Activated naive CD4-positive, alpha-beta T cell treated with anti-CD3 and anti-CD28 coated beads for 36 hours (primary cell): ENCODE measurements around the gene DHRS11. TPM values are rescaled to one million over a fixed set of nuclear protein-coding genes. Genes with fewer than 3 reads are reported as not detected.

Source experiments
- CTCF ChIA-PET: fragments of 350-600 bp; sonication (Branson Sonifier 250); formaldehyde crosslinking; loops from one replicate; lab custom pipeline; 2021; ENCODE audit warnings: antibody characterized with exemption; lab: Charles Lee
- DNase-seq: peaks from one replicate; pipeline ENCODE4 v3.0.0-alpha.2; 2020
- H3K27ac Mint-ChIP-seq: one replicate; pipeline ENCODE4 v1.8.0; 2021; ENCODE audit warnings: mild to moderate bottlenecking, mixed read lengths
- H3K27me3 Mint-ChIP-seq: one replicate; pipeline ENCODE4 v1.8.0; 2021; ENCODE audit warnings: low read depth, mixed read lengths
- H3K36me3 Mint-ChIP-seq: one replicate; pipeline ENCODE4 v1.8.0; 2021; ENCODE audit warnings: low read depth, mixed read lengths
- H3K4me1 Mint-ChIP-seq: one replicate; pipeline ENCODE4 v1.8.0; 2021; ENCODE audit warnings: low read depth, mixed read lengths
- H3K4me3 Mint-ChIP-seq: one replicate; pipeline ENCODE4 v1.8.0; 2021; ENCODE audit warnings: mild to moderate bottlenecking, moderate library complexity, mixed read lengths
- H3K9me3 Mint-ChIP-seq: one replicate; pipeline ENCODE4 v1.8.0; 2021; ENCODE audit warnings: mixed read lengths
- intact Hi-C: fragments of 100-400 bp; cut with micrococcal nuclease; formaldehyde crosslinking; loops from one replicate; pipeline ENCODE4 v1.15.1; 2023
- total RNA-seq, 2 experiments: library from RNA; stranded (reverse); gene quantifications; one replicate each; pipeline ENCODE4 v1.2.3, GENCODE V29; 2021

DHRS11 gene
- total RNA-seq, 2 experiments from 2014 or later: 8.4 to 9.8 TPM

GRCh38 chr17:36553459-36553858 lies 38.2 kb upstream of the DHRS11 start:
- peaks cover 35% of the 10 kb centered on the region for H3K36me3 Mint-ChIP-seq
- no peaks in the 10 kb centered on the region for H3K9me3 Mint-ChIP-seq
- CTCF ChIA-PET: no interaction called here
- H3K27me3 Mint-ChIP-seq: no peaks in the 10 kb centered on the region
- intact Hi-C loops: loop anchor here (5.0 kb wide), 1 partner anchor 879 kb away; no protein-coding TSS in a partner anchor
- H3K4me1 Mint-ChIP-seq: peaks cover 55% of the 10 kb centered on the region
- peak overlapping the region; percentile 48 for H3K27ac Mint-ChIP-seq
- DNase-seq: no peak
- H3K4me3 Mint-ChIP-seq: peak overlapping the region; percentile 41

- H3K4me3 Mint-ChIP-seq: no peak overlapping the region
- H3K27me3 Mint-ChIP-seq: no peaks in the 10 kb centered on the region
- no peaks in the 10 kb centered on the region for H3K9me3 Mint-ChIP-seq
- CTCF ChIA-PET: interaction anchor here (0.6 kb wide), 2 partner anchors 30 to 873 kb away, joined by 3 read pairs; no protein-coding TSS in a partner anchor
- H3K36me3 Mint-ChIP-seq: peaks cover 37% of the 10 kb centered on the region
- peaks cover 25% of the 10 kb centered on the region for H3K4me1 Mint-ChIP-seq
- intact Hi-C loops: no loop called here
- no peak for DNase-seq
- no peak overlapping the region for H3K27ac Mint-ChIP-seq
Measured at GRCh38 chr17:36566081-36566480, 25.6 kb upstream of the DHRS11 start.

GRCh38 chr17:36575028-36575427 lies 16.7 kb upstream of the DHRS11 start:
- peaks cover 25% of the 10 kb centered on the region for H3K36me3 Mint-ChIP-seq
- DNase-seq: no peak
- no peak overlapping the region for H3K27ac Mint-ChIP-seq
- intact Hi-C loops: no loop called here
- H3K4me3 Mint-ChIP-seq: no peak overlapping the region
- H3K9me3 Mint-ChIP-seq: no peaks in the 10 kb centered on the region
- CTCF ChIA-PET: no interaction called here
- peaks cover 11% of the 10 kb centered on the region for H3K4me1 Mint-ChIP-seq
- no peaks in the 10 kb centered on the region for H3K27me3 Mint-ChIP-seq

GRCh38 chr17:36576793-36577192 lies 14.9 kb upstream of the DHRS11 start:
- Mint-ChIP-seq H3K4me3 (no peak overlapping the region), H3K9me3 (no peaks in the 10 kb centered on the region), H3K27ac (no peak overlapping the region), H3K27me3 (no peaks in the 10 kb centered on the region), H3K4me1 (peaks cover 11% of the 10 kb centered on the region), H3K36me3 (peaks cover 30% of the 10 kb centered on the region)
- intact Hi-C loops: no loop called here
- no peak for DNase-seq
- CTCF ChIA-PET: interaction anchor here (1.0 kb wide), 2 partner anchors 13 to 19 kb away, joined by 3 read pairs; no protein-coding TSS in a partner anchor

- intact Hi-C loops: no loop called here
- CTCF ChIA-PET: no interaction called here
- DNase-seq: no peak
- H3K9me3 Mint-ChIP-seq: no peaks in the 10 kb centered on the region
- peaks cover 27% of the 10 kb centered on the region for H3K36me3 Mint-ChIP-seq
- H3K4me1 Mint-ChIP-seq: peaks cover 5% of the 10 kb centered on the region
- no peaks in the 10 kb centered on the region for H3K27me3 Mint-ChIP-seq
- H3K27ac Mint-ChIP-seq: no peak overlapping the region
- no peak overlapping the region for H3K4me3 Mint-ChIP-seq
Measured at GRCh38 chr17:36578671-36579070, 13.0 kb upstream of the DHRS11 start.

- Mint-ChIP-seq H3K27me3 (no peaks in the 10 kb centered on the region), H3K4me3 (no peak overlapping the region), H3K27ac (no peak overlapping the region), H3K36me3 (peaks cover 30% of the 10 kb centered on the region), H3K9me3 (no peaks in the 10 kb centered on the region), H3K4me1 (no peaks in the 10 kb centered on the region)
- DNase-seq: no peak
- CTCF ChIA-PET: interaction anchor here (1.2 kb wide), 1 partner anchor 10 kb away, joined by 4 read pairs; no protein-coding TSS in a partner anchor
- intact Hi-C loops: no loop called here
Measured at GRCh38 chr17:36583787-36584186, 7.9 kb upstream of the DHRS11 start.

GRCh38 chr17:36586138-36586537 lies 5.5 kb upstream of the DHRS11 start:
- Mint-ChIP-seq H3K4me3 (no peak overlapping the region), H3K4me1 (peaks cover 8% of the 10 kb centered on the region), H3K9me3 (no peaks in the 10 kb centered on the region), H3K36me3 (peaks cover 16% of the 10 kb centered on the region), H3K27me3 (no peaks in the 10 kb centered on the region), H3K27ac (no peak overlapping the region)
- DNase-seq: no peak
- intact Hi-C loops: no loop called here
- CTCF ChIA-PET: no interaction called here

- Mint-ChIP-seq H3K9me3 (no peaks in the 10 kb centered on the region), H3K27ac (no peak overlapping the region), H3K4me1 (peaks cover 23% of the 10 kb centered on the region), H3K36me3 (peaks cover 16% of the 10 kb centered on the region), H3K27me3 (no peaks in the 10 kb centered on the region), H3K4me3 (no peak overlapping the region)
- DNase-seq: no peak
- CTCF ChIA-PET: no interaction called here
- intact Hi-C loops: loop anchor here (2.0 kb wide), 1 partner anchor 55 kb away; the partner anchor contains the start of genes MYO19 and PIGW
Measured at GRCh38 chr17:36590082-36590481, 1.6 kb upstream of the DHRS11 start.

GRCh38 chr17:36592316-36592715 lies 637 bp downstream of the DHRS11 start:
- H3K27me3 Mint-ChIP-seq: no peaks in the 10 kb centered on the region
- intact Hi-C loops: no loop called here
- H3K9me3 Mint-ChIP-seq: no peaks in the 10 kb centered on the region
- CTCF ChIA-PET: interaction anchor here (3.9 kb wide), 1 partner anchor 11 kb away, joined by 33 read pairs; the partner anchor contains the start of gene MRM1
- peak overlapping the region; percentile 71 for H3K4me3 Mint-ChIP-seq
- DNase-seq: no peak
- peaks cover 15% of the 10 kb centered on the region for H3K36me3 Mint-ChIP-seq
- no peak overlapping the region for H3K27ac Mint-ChIP-seq
- H3K4me1 Mint-ChIP-seq: peaks cover 23% of the 10 kb centered on the region

GRCh38 chr17:36592716-36593321 lies 1.1 kb downstream of the DHRS11 start:
- Mint-ChIP-seq H3K9me3 (no peaks in the 10 kb centered on the region), H3K4me1 (peaks cover 23% of the 10 kb centered on the region), H3K4me3 (peak overlapping the region; percentile 71), H3K27ac (no peak overlapping the region), H3K27me3 (no peaks in the 10 kb centered on the region), H3K36me3 (peaks cover 12% of the 10 kb centered on the region)
- DNase-seq: peak; percentile 24
- intact Hi-C loops: no loop called here
- CTCF ChIA-PET: interaction anchor here (1.1 to 3.9 kb wide), 2 partner anchors 10 to 33 kb away, joined by 3 to 33 read pairs; partner anchors contain the start of gene MRM1

GRCh38 chr17:36593656-36594316 lies 2.1 kb downstream of the DHRS11 start:
- Mint-ChIP-seq H3K36me3 (peaks cover 9% of the 10 kb centered on the region), H3K4me1 (peaks cover 23% of the 10 kb centered on the region), H3K27me3 (no peaks in the 10 kb centered on the region), H3K4me3 (no peak overlapping the region), H3K27ac (no peak overlapping the region), H3K9me3 (no peaks in the 10 kb centered on the region)
- intact Hi-C loops: no loop called here
- CTCF ChIA-PET: interaction anchor here (1.1 to 3.9 kb wide), 2 partner anchors 9 to 32 kb away, joined by 3 to 33 read pairs; partner anchors contain the start of gene MRM1
- no peak for DNase-seq

GRCh38 chr17:36594626-36595401 lies 3.1 kb downstream of the DHRS11 start:
- Mint-ChIP-seq H3K9me3 (no peaks in the 10 kb centered on the region), H3K27me3 (no peaks in the 10 kb centered on the region), H3K36me3 (peaks cover 8% of the 10 kb centered on the region), H3K4me1 (peaks cover 23% of the 10 kb centered on the region), H3K27ac (no peak overlapping the region), H3K4me3 (no peak overlapping the region)
- no peak for DNase-seq
- intact Hi-C loops: no loop called here
- CTCF ChIA-PET: interaction anchor here (0.6 to 3.9 kb wide), 2 partner anchors 8 to 109 kb away, joined by 4 to 33 read pairs; partner anchors contain the start of gene MRM1
